ENCODE data around the gene ANAPC7.
"Not testable (repeated sequence)": the region's sequence is repeated elsewhere in the genome, so short reads cannot be mapped to it uniquely, and the experiment has no call there.

Gene ANAPC7

GRCh38 chr12:110347767-110348166 lies 55.7 kb downstream of the ANAPC7 start:
- no peak for DNase-seq

- no peak for DNase-seq
Measured at GRCh38 chr12:110345963-110346362, 57.5 kb downstream of the ANAPC7 start.

GRCh38 chr12:110345176-110345661 lies 58.3 kb downstream of the ANAPC7 start:
- DNase-seq: peak; percentile 94

- DNase-seq: no peak
Measured at GRCh38 chr12:110344657-110345056, 58.9 kb downstream of the ANAPC7 start.

GRCh38 chr12:110343736-110344555 lies 59.6 kb downstream of the ANAPC7 start:
- peak; percentile 33 for DNase-seq

- no peak for DNase-seq
Measured at GRCh38 chr12:110343114-110343513, 60.4 kb downstream of the ANAPC7 start.

- DNase-seq: no peak
Measured at GRCh38 chr12:110342157-110342556, 61.4 kb downstream of the ANAPC7 start.

- no peak for DNase-seq
Measured at GRCh38 chr12:110340706-110341105, 62.8 kb downstream of the ANAPC7 start.

GRCh38 chr12:110340261-110340660 lies 63.2 kb downstream of the ANAPC7 start:
- DNase-seq: not testable (repeated sequence)

GRCh38 chr12:110339184-110339952 lies 64.1 kb downstream of the ANAPC7 start:
- DNase-seq: no peak

- DNase-seq: no peak
Measured at GRCh38 chr12:110338754-110339153, 64.8 kb downstream of the ANAPC7 start.

GRCh38 chr12:110337912-110338710 lies 65.4 kb downstream of the ANAPC7 start:
- no peak for DNase-seq

- no peak for DNase-seq
Measured at GRCh38 chr12:110335481-110336045, 67.9 kb downstream of the ANAPC7 start.

GRCh38 chr12:110333201-110333600 lies 70.3 kb downstream of the ANAPC7 start:
- no peak for DNase-seq

- DNase-seq: peak; percentile 35
Measured at GRCh38 chr12:110330544-110330943, 73.0 kb downstream of the ANAPC7 start.

GRCh38 chr12:110330124-110330523 lies 73.4 kb downstream of the ANAPC7 start:
- DNase-seq: no peak

GRCh38 chr12:110329710-110330109 lies 73.8 kb downstream of the ANAPC7 start:
- DNase-seq: no peak

All from inflammatory macrophage treated with lipopolysaccharide for 4 hours (primary cell).